SH-SY5Y (cell line): ENCODE measurements around the gene SLC24A3.

Source experiments
- GATA2 ChIP-seq: IDR thresholded peaks from 2 replicates; pipeline ENCODE4 v1.6.1; 2011; ENCODE audit warnings: mild to moderate bottlenecking, low read depth, low read length
- GATA3 ChIP-seq: IDR thresholded peaks from 2 replicates; pipeline ENCODE4 v1.6.1; 2011; ENCODE audit warnings: low read depth, mild to moderate bottlenecking, low read length, moderate library complexity

SLC24A3 gene

DNA sequence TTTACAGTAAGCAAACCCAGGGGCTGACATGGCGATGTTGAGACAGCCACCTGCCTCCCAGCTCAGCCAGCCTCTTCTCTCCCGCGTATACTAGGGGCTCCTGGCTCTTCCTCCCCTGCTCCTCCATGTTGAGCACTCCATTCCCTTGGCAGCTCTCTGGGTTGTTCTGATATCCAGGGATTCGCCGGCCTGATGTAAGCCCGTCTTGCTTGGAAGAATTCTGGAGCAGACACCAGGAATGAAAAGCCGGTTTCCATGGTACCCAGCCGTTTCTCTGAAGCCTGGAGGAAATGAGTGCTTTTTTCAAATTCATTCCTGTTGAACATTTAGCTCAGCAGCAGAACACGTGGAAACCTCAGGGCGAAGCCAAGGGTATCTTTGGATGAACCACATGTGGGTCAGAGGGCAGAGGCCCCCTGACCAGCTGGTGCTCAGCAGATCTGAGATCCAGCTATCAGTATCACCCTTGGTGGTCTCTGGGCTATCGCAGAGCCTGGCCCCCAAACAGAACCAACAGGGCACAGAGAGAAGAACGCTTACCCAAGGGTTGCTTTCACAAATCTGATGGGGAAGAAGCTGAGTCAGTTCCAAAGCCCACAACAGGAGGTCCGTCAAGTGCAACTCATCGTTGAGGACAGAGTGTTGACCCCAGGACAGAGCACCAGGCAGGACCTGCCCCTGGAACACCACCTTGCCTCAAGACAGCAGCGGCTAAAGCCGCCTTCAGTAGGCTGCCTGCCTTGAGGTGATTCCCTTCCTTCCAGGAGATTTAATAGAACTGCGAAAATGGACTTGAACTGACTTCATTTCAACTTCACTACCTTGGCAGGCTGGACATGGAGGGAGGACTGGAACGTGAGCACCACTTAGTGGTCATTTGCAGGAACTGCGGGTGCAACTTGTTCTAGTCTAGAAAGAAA is 449.5 kb downstream of the SLC24A3 start:
- TF ChIP-seq GATA2 (no peak), GATA3 (no peak)

DNA sequence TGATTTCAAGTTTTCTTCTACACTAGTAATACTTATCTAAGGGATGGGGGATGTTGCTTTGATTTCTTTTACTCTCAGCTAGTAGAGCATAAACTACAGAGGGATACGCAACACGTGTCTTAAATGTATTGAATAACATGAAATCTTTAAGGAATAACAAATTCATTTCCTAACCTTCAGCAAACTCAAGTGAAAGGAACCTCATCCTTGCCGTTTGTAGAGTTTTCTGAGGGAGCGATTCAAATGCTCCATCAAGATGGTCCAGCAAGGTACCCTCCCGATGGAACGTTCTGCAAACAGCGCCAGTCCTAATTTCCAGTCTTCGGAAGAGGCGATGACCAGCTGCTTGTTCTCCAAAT is 450.2 kb downstream of the SLC24A3 start:
- TF ChIP-seq GATA3: no peak
- TF ChIP-seq GATA2: no peak

DNA sequence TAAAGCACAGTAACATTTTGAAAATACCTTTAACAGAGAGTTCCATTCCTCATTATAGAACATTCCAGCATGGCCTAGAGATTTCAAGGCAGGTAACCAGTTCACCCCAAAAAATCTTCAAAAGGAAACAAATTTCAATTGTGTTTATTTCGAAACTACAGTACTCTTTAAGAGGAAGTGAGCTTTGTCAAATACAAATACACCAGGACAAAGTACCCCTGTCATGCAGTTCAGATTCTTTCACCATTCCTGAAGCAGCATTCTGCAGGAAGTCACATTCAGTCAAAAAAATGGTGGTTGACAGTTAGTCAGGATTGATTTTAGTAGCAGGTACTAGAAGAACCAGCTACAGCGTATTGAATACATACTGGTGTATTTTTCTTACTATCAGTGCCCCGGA is 456.0 kb downstream of the SLC24A3 start:
- TF ChIP-seq GATA2: no peak
- no peak for TF ChIP-seq GATA3

DNA sequence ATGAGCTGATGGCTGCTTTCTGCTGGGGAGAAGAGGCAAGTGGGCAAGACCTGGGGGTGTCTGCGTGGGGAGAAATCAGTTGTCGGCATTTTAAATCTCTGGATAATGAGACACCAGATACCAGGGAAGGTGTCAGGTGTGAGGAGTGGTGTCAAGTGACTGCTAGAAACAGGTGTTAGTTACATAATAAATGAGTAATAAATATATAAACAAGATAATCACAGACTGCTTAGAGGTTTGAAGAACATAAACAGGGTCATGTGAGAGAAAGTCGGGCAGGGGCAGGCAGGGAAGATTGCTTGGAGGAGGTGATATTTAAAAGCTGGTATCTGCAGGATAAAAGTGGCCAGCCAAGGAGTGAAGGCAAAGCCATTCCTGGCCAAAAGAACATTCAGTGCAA is 458.4 kb downstream of the SLC24A3 start:
- no peak for TF ChIP-seq GATA3
- TF ChIP-seq GATA2: no peak

DNA sequence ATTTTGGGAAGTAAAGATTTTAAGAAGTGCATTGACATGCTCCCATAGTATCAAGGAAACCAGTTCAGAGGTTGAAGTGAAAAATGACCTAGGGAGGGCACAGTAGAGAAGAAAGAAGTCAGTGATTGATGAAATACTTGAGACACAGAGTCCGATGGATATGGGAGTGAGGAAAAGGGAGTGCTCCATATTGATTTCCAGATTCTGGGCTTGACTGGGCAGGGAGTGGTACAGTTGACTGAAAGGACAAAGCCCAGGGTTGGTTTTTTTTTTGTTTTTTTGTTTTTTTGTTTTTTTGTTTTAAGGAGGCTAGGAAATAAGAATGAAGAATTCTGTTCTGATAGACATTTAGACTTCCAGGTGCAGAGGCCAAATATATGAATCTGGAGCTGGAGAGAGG is 458.9 kb downstream of the SLC24A3 start:
- no peak for TF ChIP-seq GATA3
- TF ChIP-seq GATA2: no peak

DNA sequence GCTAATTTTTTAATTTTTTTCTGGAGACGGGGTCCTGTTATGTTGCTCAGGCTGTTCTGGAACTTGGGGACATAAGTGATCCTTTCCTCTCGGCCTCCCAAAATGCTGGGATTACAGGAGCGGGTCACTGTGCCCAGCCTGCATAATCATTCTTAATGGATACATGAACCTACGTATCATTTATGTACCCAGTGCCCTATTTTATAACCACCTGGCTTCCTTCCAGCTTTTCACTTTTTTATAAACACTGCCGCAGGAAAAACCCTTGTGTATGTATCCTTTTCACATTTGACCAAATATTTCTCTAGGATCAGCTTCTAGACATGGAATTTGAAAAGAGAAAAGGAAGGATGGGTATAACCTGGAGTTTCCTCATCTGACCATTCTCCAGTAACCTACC is 460.1 kb downstream of the SLC24A3 start:
- no peak for TF ChIP-seq GATA2

DNA sequence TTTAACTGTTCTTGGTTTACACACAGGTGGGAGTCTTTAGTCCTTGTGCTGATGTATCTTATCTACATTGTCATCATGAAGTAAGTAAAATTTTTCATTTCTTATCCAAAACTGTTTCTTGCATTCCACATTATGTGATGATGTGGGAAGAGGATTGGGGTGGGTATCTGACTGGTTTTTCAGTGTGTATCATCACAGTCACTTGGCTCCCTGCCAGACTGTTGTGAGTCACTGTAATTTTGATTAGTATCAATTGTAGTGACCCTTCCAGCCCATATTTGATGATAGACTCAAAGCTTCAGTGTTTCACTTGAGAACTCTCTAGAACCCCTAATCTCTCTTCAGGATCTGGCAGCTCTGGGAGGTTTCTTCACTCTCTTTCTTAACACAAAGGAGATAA is 461.1 kb downstream of the SLC24A3 start:
- no peak for TF ChIP-seq GATA3
- no peak for TF ChIP-seq GATA2

DNA sequence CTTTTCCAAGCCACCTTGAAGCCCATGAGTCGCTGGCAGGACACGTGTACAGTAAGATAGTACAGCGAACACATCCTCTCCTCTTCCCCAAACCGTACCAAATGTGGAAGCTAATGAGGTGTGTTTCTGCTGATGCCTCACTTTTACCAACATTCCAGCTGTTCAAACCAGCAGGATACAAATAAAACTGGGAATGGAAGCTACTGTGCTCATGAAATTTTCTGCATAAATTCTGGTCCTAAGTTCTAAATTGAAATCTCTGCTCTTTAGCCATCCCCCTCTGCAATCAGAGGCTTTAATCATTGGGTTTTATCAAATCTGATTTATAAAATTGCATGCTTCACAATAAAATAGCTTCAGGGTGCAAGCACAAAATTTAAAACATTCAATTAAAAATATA is 463.8 kb downstream of the SLC24A3 start:
- TF ChIP-seq GATA2 (no peak), GATA3 (no peak)

DNA sequence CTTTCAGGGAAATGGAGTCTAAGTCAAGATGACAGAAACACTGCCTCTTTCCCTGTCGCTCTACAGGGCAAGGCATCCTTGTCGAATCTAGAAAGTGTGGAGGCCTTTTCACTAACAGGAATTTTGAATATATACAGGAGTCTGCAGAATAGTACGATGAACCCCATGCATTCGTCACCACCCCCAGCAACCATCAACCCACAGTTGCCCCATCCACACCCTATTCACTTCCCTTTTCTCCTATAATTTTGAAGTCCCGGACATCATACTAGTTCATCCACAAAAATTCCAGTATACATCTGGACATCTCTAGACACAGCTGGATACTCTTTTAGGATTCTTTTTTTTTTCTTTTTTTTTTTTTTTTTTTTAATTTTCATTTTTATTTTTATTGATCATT is 464.9 kb downstream of the SLC24A3 start:
- TF ChIP-seq GATA2: no peak
- no peak for TF ChIP-seq GATA3

DNA sequence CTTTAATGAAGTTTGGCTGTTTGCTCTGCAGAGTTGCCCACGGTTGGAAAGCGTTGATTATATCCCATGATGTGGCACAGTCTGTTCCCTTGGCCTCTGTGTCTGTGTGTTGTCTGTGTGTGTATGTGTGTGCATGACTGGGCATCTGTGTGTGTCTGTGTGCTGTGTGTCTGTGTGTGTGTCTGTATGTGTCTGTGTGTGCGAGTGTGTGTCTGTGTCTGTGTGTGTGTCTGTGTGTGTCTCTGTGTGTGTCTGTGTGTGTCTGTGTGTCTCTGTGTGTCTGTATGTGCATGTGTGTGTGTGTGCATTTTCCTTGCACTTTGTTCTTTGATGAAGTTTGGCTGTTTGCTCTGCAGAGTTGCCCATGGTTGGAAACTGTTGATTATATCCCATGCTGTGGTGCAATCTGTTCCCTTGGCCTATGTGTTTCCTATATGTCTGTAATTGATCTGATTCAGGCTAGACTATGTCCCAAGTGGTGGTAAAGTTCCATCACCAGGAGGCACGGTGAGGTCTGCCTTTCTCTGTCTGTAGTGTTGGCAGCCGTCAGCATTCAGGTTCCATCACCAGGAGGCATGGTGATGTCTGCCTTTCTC is 467.6 kb downstream of the SLC24A3 start:
- no peak for TF ChIP-seq GATA2
- TF ChIP-seq GATA3: no peak

DNA sequence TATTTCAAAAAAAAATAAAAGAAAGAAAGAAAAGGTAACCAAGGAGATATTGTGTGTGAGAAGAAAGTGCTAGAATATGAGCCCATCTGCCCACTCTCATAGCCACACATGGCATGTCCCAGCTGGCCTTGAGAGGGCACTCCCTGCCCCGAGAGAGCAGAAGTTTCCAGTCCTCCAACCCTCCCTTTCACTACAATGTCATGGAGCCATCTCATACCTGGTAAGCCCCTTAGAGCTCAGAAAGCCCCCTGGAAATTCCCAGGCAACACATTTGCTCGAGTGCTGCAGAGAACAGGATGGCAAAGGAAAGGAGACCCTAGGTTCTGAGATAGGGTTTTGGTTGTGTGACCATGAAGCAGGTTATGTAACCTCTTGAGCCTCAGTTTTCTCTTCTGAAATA is 469.8 kb downstream of the SLC24A3 start:
- TF ChIP-seq GATA2 (no peak), GATA3 (no peak)

DNA sequence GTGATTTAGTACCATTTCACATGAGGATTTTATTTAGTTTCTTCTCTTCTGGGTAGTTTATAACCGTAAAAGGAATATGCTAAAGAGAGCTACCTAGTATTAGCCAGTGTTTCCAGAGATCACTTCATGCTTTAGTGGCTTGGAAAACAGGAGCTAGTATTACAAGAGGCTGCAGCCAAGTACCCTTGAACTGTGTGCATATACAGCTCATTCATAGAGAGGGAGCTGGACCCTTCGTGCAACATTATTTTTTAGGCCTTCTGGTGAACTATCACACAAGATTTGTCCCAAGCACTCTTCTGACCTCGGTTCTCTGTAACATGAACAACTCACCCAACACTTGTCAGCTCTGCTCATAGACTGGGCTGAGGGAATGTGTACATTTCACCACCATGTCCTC is 470.7 kb downstream of the SLC24A3 start:
- TF ChIP-seq GATA2 (no peak), GATA3 (no peak)

DNA sequence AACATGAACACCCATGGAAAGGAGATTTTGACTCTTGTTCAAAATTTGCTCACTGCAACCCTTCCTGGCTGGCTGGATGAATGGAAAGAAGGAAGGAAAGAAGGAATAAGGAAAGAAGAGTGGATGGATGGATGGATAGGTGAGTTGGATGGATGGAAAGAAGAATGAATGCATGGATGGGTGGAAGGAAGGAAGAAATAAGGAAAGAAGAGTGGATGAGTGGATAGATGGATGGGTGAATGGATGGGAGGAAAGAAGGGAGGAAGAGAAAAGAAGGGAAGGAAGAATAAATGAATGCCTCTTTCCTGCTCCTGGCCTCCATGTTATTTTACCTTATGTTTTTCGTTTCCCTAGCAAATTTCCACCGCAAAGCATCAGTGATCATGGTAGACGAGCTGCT is 471.4 kb downstream of the SLC24A3 start:
- TF ChIP-seq GATA3 (no peak), GATA2 (no peak)

DNA sequence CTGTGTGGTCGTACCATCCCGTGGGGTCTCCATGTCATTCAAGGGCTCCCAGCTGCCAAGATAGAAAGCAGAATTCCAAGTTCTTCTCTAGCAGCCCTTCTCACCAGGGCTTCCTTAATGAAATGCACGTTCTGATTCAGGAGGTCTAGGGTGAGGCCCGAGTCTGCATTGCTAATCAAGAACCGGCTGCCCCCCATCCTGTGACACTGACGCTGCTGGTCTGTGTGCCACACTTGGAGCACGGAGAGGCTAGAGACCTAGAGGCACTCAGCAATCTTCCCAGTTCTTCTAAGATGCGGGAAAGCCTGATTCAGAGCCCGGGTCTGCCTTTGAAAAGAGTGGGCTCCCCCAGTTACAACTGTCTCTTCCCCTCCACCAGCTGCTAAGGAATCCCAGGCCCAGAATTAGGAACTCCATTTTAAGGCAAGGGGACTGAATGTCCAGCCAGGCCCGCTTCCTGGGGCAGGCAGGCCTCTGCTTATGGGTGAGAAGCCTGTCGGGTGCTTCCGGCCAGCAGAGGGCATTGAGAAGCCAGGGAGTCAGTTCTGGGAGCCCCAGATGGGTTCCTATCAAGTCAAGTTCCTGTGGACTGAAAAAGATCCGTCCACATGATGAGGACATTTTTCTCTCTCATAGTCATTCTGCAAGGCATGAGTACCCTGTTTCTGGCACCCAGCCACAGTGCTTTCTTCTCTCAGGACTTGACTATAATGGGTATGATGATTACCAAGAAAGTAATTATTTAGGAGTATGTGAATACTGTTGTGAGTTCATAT is 475.8 kb downstream of the SLC24A3 start:
- TF ChIP-seq GATA3: no peak
- TF ChIP-seq GATA2: no peak

DNA sequence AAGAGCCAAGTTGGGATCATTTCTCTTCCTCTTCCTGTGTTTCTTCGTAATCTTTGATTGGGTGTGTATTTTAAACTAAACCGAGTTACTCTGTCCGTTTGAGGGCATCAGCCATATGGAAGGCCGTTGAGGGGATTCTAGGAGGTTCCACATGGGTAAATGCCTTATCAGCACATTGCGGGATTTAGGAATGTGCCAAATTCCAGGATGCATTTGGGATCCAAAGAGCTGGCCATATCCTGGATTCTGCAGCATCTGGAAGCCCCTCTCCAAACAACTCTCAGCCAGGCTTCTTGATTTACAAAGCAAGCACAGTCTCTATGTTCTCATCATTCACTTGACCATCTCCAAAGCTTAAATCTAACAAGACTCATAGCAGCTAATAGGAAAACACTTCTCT is 478.0 kb downstream of the SLC24A3 start:
- no peak for TF ChIP-seq GATA2
- TF ChIP-seq GATA3: no peak
